H1 (cell line): ENCODE data around the gene MYCBPAP. TPM values are rescaled to one million over a fixed set of nuclear protein-coding genes. Genes with fewer than 3 reads are reported as not detected.

Source experiments
- CTCF ChIA-PET: fragments of 300-600 bp; sonication (Branson Sonifier 250); formaldehyde crosslinking; loops from one replicate; lab custom pipeline; 2021; ENCODE audit not compliant: partially characterized antibody; lab: Charles Lee
- POLR2A ChIA-PET: fragments of 300-600 bp; sonication (Branson Sonifier 250); formaldehyde crosslinking; loops from one replicate; lab custom pipeline; 2021; ENCODE audit warnings: inconsistent platforms; ENCODE audit not compliant: partially characterized antibody; lab: Charles Lee
- DNase-seq, 2 experiments: peaks; one replicate each; pipeline versions ENCODE4 v3.0.0 to v3.0.0-alpha.2; 2010 to 2022; ENCODE audit warnings: low spot score in 2 of 2, low read depth in 1 of 2, mixed read lengths in 1 of 2
- FAIRE-seq: peaks from 2 replicates; lab custom pipeline; 2011; peaks lifted over from hg19 to GRCh38; lab: Jason Lieb, UNC
- H2AFZ ChIP-seq: 2 replicates; pipeline ENCODE4 v1.8.1; 2012; ENCODE audit warnings: low read length, inconsistent platforms
- H2AK5ac ChIP-seq: 2 replicates; pipeline ENCODE4 v1.6.1; 2013; ENCODE audit warnings: low read depth, low read length
- H2BK120ac ChIP-seq: replicated peaks from 2 replicates; pipeline ENCODE3; 2013; ENCODE audit warnings: low read depth, low read length, inconsistent platforms
- H2BK12ac ChIP-seq: 2 replicates; pipeline ENCODE4 v1.6.1; 2013; ENCODE audit warnings: low read depth, low read length
- H2BK15ac ChIP-seq: 2 replicates; pipeline ENCODE4 v1.6.1; 2013; ENCODE audit warnings: low read length
- H2BK20ac ChIP-seq: 2 replicates; pipeline ENCODE4 v1.6.1; 2013; ENCODE audit warnings: low read length
- H2BK5ac ChIP-seq: 2 replicates; pipeline ENCODE4 v1.6.1; 2013; ENCODE audit warnings: low read depth, low read length
- H3K14ac ChIP-seq: 2 replicates; pipeline ENCODE4 v1.6.1; 2013; ENCODE audit warnings: inconsistent platforms; ENCODE audit not compliant: insufficient read length
- H3K18ac ChIP-seq: 2 replicates; pipeline ENCODE4 v1.6.1; 2013; ENCODE audit warnings: low read length; ENCODE audit errors: extremely low read depth
- H3K23ac ChIP-seq: 2 replicates; pipeline ENCODE4 v1.6.1; 2013; ENCODE audit warnings: inconsistent platforms; ENCODE audit not compliant: insufficient read length
- H3K23me2 ChIP-seq: 2 replicates; pipeline ENCODE4 v1.6.1; 2013; ENCODE audit warnings: low read depth, low read length
- H3K27ac ChIP-seq: 2 replicates; pipeline ENCODE4 v1.6.1; 2011; ENCODE audit warnings: low read depth, low read length, inconsistent platforms
- H3K27me3 ChIP-seq, 4 experiments: replicated peaks in 1 of 4; 1 replicate in 1 of 4; 2 replicates in 3 of 4; pipeline versions ENCODE4 v1.6.1 to v1.8.1; 2011 to 2013; ENCODE audit warnings: low read length in 3 of 4, mild to moderate bottlenecking in 3 of 4, inconsistent platforms in 2 of 4, mixed read lengths in 2 of 4, moderate library complexity in 1 of 4; ENCODE audit not compliant: control insufficient read depth in 3 of 4, insufficient read depth in 3 of 4; ENCODE audit errors: extremely low read depth in 1 of 4
- H3K36me3 ChIP-seq, 4 experiments: 2 replicates each; pipeline versions ENCODE4 v1.6.1 to v1.8.1; 2011 to 2013; ENCODE audit warnings: mild to moderate bottlenecking in 4 of 4, low read length in 3 of 4, moderate library complexity in 2 of 4, control low read depth in 1 of 4, inconsistent platforms in 1 of 4; ENCODE audit not compliant: insufficient read depth in 4 of 4, control insufficient read depth in 2 of 4
- H3K4ac ChIP-seq: replicated peaks from 2 replicates; pipeline ENCODE3; 2013; ENCODE audit warnings: low read length, low read depth, mixed read lengths, inconsistent platforms; ENCODE audit not compliant: insufficient read length
- H3K4me1 ChIP-seq, 4 experiments: replicated peaks in 1 of 4; 1 replicate in 1 of 4; 2 replicates in 3 of 4; pipeline versions ENCODE4 v1.6.1 to v1.8.1; 2011 to 2013; ENCODE audit warnings: low read length in 3 of 4, inconsistent platforms in 2 of 4, mixed read lengths in 1 of 4; ENCODE audit not compliant: insufficient read depth in 4 of 4, control insufficient read depth in 3 of 4
- H3K4me2 ChIP-seq, 2 experiments: 2 replicates each; pipeline versions ENCODE4 v1.6.1 to v1.8.1; 2011 to 2013; ENCODE audit warnings: low read depth in 2 of 2, low read length in 2 of 2, control low read depth in 1 of 2, inconsistent platforms in 1 of 2, mild to moderate bottlenecking in 1 of 2; ENCODE audit not compliant: insufficient read depth in 1 of 2
- H3K4me3 ChIP-seq, 4 experiments: fragments of 200-600, 300-600 bp in 1 of 4; sonication (generic), shearing (Covaris generic), sonication (Bioruptor Twin) in 1 of 4; 2 replicates each; pipeline versions ENCODE4 v1.5.1 to v1.8.1; 2011 to 2016; ENCODE audit warnings: low read length in 4 of 4, low read depth in 3 of 4, control low read depth in 2 of 4, inconsistent platforms in 2 of 4, mild to moderate bottlenecking in 2 of 4, mixed read lengths in 1 of 4, moderate library complexity in 1 of 4; ENCODE audit not compliant: insufficient read depth in 2 of 4; ENCODE audit errors: extremely low read depth in 1 of 4
- H3K56ac ChIP-seq: replicated peaks from 2 replicates; pipeline ENCODE3; 2013; ENCODE audit warnings: low read depth, mild to moderate bottlenecking, mixed read lengths, low read length, inconsistent platforms; ENCODE audit not compliant: insufficient read length
- H3K79me1 ChIP-seq: 2 replicates; pipeline ENCODE4 v1.6.1; 2013; ENCODE audit warnings: low read depth, low read length, control low read depth
- H3K79me2 ChIP-seq, 2 experiments: 2 replicates each; pipeline versions ENCODE4 v1.6.1 to v1.8.1; 2012 to 2013; ENCODE audit warnings: low read length in 2 of 2, mild to moderate bottlenecking in 2 of 2, inconsistent platforms in 1 of 2; ENCODE audit not compliant: insufficient read depth in 2 of 2, control insufficient read depth in 1 of 2
- H3K9ac ChIP-seq, 4 experiments: replicated peaks in 1 of 4; 1 replicate in 1 of 4; 2 replicates in 3 of 4; pipeline versions ENCODE4 v1.6.1 to v1.8.1; 2011 to 2013; ENCODE audit warnings: low read depth in 3 of 4, low read length in 3 of 4, control low read depth in 2 of 4, mild to moderate bottlenecking in 2 of 4, moderate library complexity in 2 of 4, inconsistent platforms in 1 of 4; ENCODE audit errors: extremely low read depth in 1 of 4
- H3K9me3 ChIP-seq, 2 experiments: 2 replicates each; pipeline versions ENCODE4 v1.6.1 to v1.8.1; 2012 to 2013; ENCODE audit warnings: mild to moderate bottlenecking in 2 of 2, moderate library complexity in 2 of 2, control low read depth in 1 of 2, inconsistent platforms in 1 of 2, low read depth in 1 of 2, low read length in 1 of 2, mixed read lengths in 1 of 2; ENCODE audit not compliant: insufficient read depth in 2 of 2
- H4K20me1 ChIP-seq, 2 experiments: replicated peaks in 1 of 2; 2 replicates each; pipeline versions ENCODE3 to v1.8.1; 2011 to 2013; ENCODE audit warnings: inconsistent platforms in 2 of 2, low read length in 2 of 2, mild to moderate bottlenecking in 1 of 2; ENCODE audit not compliant: insufficient read depth in 2 of 2, control insufficient read depth in 1 of 2
- H4K5ac ChIP-seq: 2 replicates; pipeline ENCODE4 v1.6.1; 2013; ENCODE audit warnings: low read length, low read depth, mixed read lengths, inconsistent platforms; ENCODE audit not compliant: insufficient read length
- H4K8ac ChIP-seq: 2 replicates; pipeline ENCODE4 v1.8.0; 2013; ENCODE audit warnings: mild to moderate bottlenecking, moderate library complexity, low read length, inconsistent platforms; ENCODE audit not compliant: insufficient read depth; ENCODE audit errors: extremely low read depth
- H4K91ac ChIP-seq: replicated peaks from 2 replicates; pipeline ENCODE3; 2013; ENCODE audit warnings: low read length, mixed read lengths, inconsistent platforms; ENCODE audit not compliant: insufficient read length
- ASH2L ChIP-seq: fragments of 200-600, 300-600 bp; sonication (generic); IDR thresholded peaks from one replicate; pipeline ENCODE4 v1.7.1; 2017; ENCODE audit warnings: low read length
- CHD1 ChIP-seq: IDR thresholded peaks from 2 replicates; pipeline ENCODE4 v1.6.1; 2012; ENCODE audit warnings: low read depth, low read length, improper control_type of control experiment
- CTBP2 ChIP-seq: IDR thresholded peaks from 2 replicates; pipeline ENCODE4 v1.7.0; 2011; ENCODE audit warnings: borderline replicate concordance, mild to moderate bottlenecking, moderate library complexity, mixed read lengths, low read length; ENCODE audit not compliant: insufficient read depth, insufficient read length
- HDAC6 ChIP-seq: IDR thresholded peaks from one replicate; pipeline ENCODE4 v1.7.1; 2012; ENCODE audit warnings: low read depth, mild to moderate bottlenecking, inconsistent platforms, low read length, moderate library complexity
- KDM5A ChIP-seq: fragments of 200-600 bp; IDR thresholded peaks from 2 replicates; pipeline ENCODE4 v1.7.1; 2012; ENCODE audit warnings: mild to moderate bottlenecking, low read length, inconsistent platforms, mixed read lengths
- NANOG ChIP-seq: IDR thresholded peaks from 2 replicates; pipeline ENCODE4 v1.6.1; 2011; ENCODE audit warnings: low read length, low read depth, mild to moderate bottlenecking, inconsistent platforms; ENCODE audit not compliant: insufficient read depth, poor library complexity, severe bottlenecking
- NRF1 ChIP-seq: IDR thresholded peaks from 2 replicates; pipeline ENCODE4 v1.6.1; 2011; ENCODE audit warnings: mild to moderate bottlenecking, low read depth, low read length, improper control_type of control experiment
- SAP30 ChIP-seq: fragments of 300-600 bp; sonication (generic); IDR thresholded peaks from 2 replicates; pipeline ENCODE4 v1.7.1; 2012; ENCODE audit warnings: low read length, moderate library complexity, mild to moderate bottlenecking, inconsistent platforms; ENCODE audit not compliant: insufficient read depth, insufficient replicate concordance
- WGBS, 2 experiments: shearing (Covaris generic) in 1 of 2; methylation state at CpG; one replicate each; pipeline versions ENCODE4 v1.1.6 to v1.1.7; 2013 to 2015; ENCODE audit warnings: low lambda C conversion rate in 2 of 2, mixed read lengths in 2 of 2, inconsistent platforms in 1 of 2, low coverage in 1 of 2, missing lambda C conversion rate in 1 of 2; ENCODE audit not compliant: insufficient replicate concordance in 2 of 2, insufficient coverage in 1 of 2, insufficient read length in 1 of 2; ENCODE audit errors: extremely low coverage in 1 of 2, missing lambda C conversion rate in 1 of 2; 5-methylcytosine and 5-hydroxymethylcytosine counted together
- polyA plus RNA-seq, 7 experiments: library from polyadenylated mRNA; depleted of rRNA in 3 of 7; stranded (reverse) in 5 of 7; unstranded in 2 of 7; fragments of >200 nt in 5 of 7; fragments of 200-250 nt in 2 of 7; gene quantifications; 1 replicate in 5 of 7; 2 replicates in 1 of 7; 4 replicates in 1 of 7; pipeline versions ENCODE4 v1.2.1 to v1.2.3, GENCODE V29; 2011 to 2013; ENCODE audit warnings: missing spikeins in 2 of 7, mixed read lengths in 2 of 7
- total RNA-seq: library from RNA; stranded (reverse); fragmentation: NEBNext Ultra II Directional; extraction: Animal tissue kit (Norgen Biotek cat#: 25700); gene quantifications from 2 replicates; pipeline ENCODE4 v1.2.1, GENCODE V29; 2021
- TF ChIP-seq, protein P1 (sequence below): IDR thresholded peaks from 2 replicates; pipeline ENCODE4 v1.6.1; 2012; ENCODE audit warnings: low read length, inconsistent platforms

MYCBPAP gene
- total and polyA plus RNA-seq, 2 of the 8 experiments (the other 6 are each of a cell fraction or from before 2014, with no cell fraction given) = 0.89 to 3.3 TPM

DNA sequence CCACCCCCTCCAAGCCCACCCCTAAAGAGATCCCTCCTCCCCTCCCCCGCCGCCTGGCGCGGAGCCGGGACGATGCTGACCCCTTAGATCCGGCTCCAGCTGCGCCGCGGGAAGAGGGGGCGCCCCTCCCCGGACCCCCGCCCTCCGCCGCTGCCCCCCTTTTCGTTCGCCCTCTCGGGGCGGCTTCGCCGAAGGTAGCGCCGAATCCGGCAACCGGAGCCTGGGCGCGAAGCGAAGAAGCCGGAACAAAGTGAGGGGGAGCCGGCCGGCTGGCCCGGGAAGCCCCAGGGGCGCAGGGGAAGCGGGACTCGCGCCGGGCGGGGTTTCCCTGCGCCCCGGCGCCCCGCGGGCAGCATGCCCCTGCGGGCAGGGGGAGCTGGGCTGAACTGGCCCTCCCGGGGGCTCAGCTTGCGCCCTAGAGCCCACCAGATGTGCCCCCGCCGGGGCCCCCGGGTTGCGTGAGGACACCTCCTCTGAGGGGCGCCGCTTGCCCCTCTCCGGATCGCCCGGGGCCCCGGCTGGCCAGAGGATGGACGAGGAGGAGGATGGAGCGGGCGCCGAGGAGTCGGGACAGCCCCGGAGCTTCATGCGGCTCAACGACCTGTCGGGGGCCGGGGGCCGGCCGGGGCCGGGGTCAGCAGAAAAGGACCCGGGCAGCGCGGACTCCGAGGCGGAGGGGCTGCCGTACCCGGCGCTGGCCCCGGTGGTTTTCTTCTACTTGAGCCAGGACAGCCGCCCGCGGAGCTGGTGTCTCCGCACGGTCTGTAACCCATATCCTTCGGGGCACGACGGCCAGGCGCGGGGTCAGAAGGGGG lies 52.9 kb downstream of the MYCBPAP start:
- Histone ChIP-seq H3K18ac (no peak overlapping the region; the same call in 1 of the 2 replicates), H4K5ac (no peak overlapping the region), H4K20me1 (peaks cover 6 to 7% of the 10 kb centered on the region in 2 experiments), H3K27me3 (peaks cover 27 to 80% (median 71%) of the 10 kb centered on the region in 4 experiments), H4K8ac (no peak overlapping the region), H3K4ac (no peak overlapping the region), H3K9me3 (no peaks in the 10 kb centered on the region), H2BK12ac (no peak overlapping the region), H3K27ac (no peak overlapping the region), H3K4me1 (peaks cover 0 to 37% (median 21%) of the 10 kb centered on the region in 4 experiments; a peak in 6 of 7 replicates), H3K4me2 (peak overlapping the region; percentile 75 to 80), H2BK5ac (no peak overlapping the region), H2AK5ac (no peak overlapping the region), H3K79me1 (no peaks in the 10 kb centered on the region), H3K9ac (no peak overlapping the region), H3K14ac (no peak overlapping the region), H2BK15ac (no peak overlapping the region), H3K56ac (no peak overlapping the region), H2BK20ac (no peak overlapping the region), H3K23ac (no peak overlapping the region), H3K79me2 (no peaks in the 10 kb centered on the region), H3K4me3 (peak overlapping the region; percentile 34 to 63 (median 41)), H2BK120ac (no peak overlapping the region)
- 1% methylated on average over 25 of the region's 88 CpGs; no CpG with 5 or more reads in 1 of the 2 experiments for WGBS, 2 experiments
- POLR2A ChIA-PET = interaction anchor here (0.9 to 2.2 kb wide), 12 partner anchors 11 to 87 kb away, joined by 3 to 7 read pairs (median 4); partner anchors contain the start of gene SPATA20
- no peak for FAIRE-seq
- peak in 1 of 2 experiments; percentile 75 for DNase-seq
- CTCF ChIA-PET = interaction anchor here (0.6 to 7.2 kb wide), 13 partner anchors 9 to 187 kb away, joined by 3 to 89 read pairs (median 4); no protein-coding TSS in a partner anchor
- TF ChIP-seq HDAC6 (no peak), CTBP2 (no peak), SAP30 (no peak), ASH2L (no peak), CHD1 (no peak), KDM5A (no peak), NANOG (no peak), NRF1 (no peak)
- TF ChIP-seq, protein P1, sequence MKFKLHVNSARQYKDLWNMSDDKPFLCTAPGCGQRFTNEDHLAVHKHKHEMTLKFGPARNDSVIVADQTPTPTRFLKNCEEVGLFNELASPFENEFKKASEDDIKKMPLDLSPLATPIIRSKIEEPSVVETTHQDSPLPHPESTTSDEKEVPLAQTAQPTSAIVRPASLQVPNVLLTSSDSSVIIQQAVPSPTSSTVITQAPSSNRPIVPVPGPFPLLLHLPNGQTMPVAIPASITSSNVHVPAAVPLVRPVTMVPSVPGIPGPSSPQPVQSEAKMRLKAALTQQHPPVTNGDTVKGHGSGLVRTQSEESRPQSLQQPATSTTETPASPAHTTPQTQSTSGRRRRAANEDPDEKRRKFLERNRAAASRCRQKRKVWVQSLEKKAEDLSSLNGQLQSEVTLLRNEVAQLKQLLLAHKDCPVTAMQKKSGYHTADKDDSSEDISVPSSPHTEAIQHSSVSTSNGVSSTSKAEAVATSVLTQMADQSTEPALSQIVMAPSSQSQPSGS = no peak
- TF ChIP-seq, all 59 proteins: peak for 0
- no peak overlapping the region for H4K91ac ChIP-seq
- no peaks in the 10 kb centered on the region for H3K36me3 ChIP-seq
- no peak overlapping the region for H2AFZ ChIP-seq
- peaks cover 17% of the 10 kb centered on the region; the same call in 1 of the 2 replicates for H3K23me2 ChIP-seq
